ENCODE results near the gene NDUFB3. TPM values are rescaled to one million over a fixed set of nuclear protein-coding genes. Genes with fewer than 3 reads are reported as not detected.

NDUFB3 gene
- total and polyA plus RNA-seq, 10 of the 15 experiments (the other 5 are each of a cell fraction or from before 2014, with no cell fraction given): 115 to 1,059 (median 187) TPM

GRCh38 chr2:201130524-201131186 is 58.9 kb downstream of the NDUFB3 start:
- BruUV-seq (replicated peaks): TSS peak; percentile 38
- H3K4me3 ChIP-seq: peak overlapping the region; percentile 88
- TF ChIP-seq EED (IDR thresholded peaks at IDR 0.05; ENCODE audit: low read depth) (0 out of 2 replicates have a peak, but pooled peaks have one; percentile 45), SIN3A (IDR thresholded peaks at IDR 0.05; ENCODE audit: low read depth, low read length) (no peak), TARDBP (IDR thresholded peaks at IDR 0.05; ENCODE audit: borderline replicate concordance) (no peak), GATAD2B (conservative IDR thresholded peaks at IDR 0.05; ENCODE audit: low read depth) (no peak), BCL11A (IDR thresholded peaks at IDR 0.05; ENCODE audit: low read depth, low read length) (no peak), KAT2A (conservative IDR thresholded peaks at IDR 0.05; ENCODE audit: control insufficient read depth, low read depth, low read length) (no peak), BCLAF1 (IDR thresholded peaks at IDR 0.05) (no peak), EP300 (IDR thresholded peaks at IDR 0.05; ENCODE audit: borderline replicate concordance in 1 of 2, control insufficient read depth in 1 of 2, low read depth in 2 of 2, low read length in 2 of 2) (no peak; a peak in 1 of 4 replicates), CHD2 (IDR thresholded peaks at IDR 0.05; ENCODE audit: borderline replicate concordance, low read depth, low read length) (no peak), DPF2 (IDR thresholded peaks at IDR 0.05) (no peak), ETV6 (conservative IDR thresholded peaks at IDR 0.05 in 1 of 2, IDR thresholded peaks at IDR 0.05 in 1 of 2; ENCODE audit: borderline replicate concordance in 1 of 2, low read depth in 1 of 2) (peak in 1 of 2 experiments; percentile 51; a peak in 1 of 4 replicates), IKZF2 (IDR thresholded peaks at IDR 0.05) (peak; percentile 44 to 60; a peak in 3 of 4 replicates), WRNIP1 (IDR thresholded peaks at IDR 0.05; ENCODE audit: borderline replicate concordance, low read depth, low read length) (0 out of 2 replicates have a peak, but pooled peaks have one; percentile 7), FOXK2 (IDR thresholded peaks at IDR 0.05) (no peak), TCF12 (IDR thresholded peaks at IDR 0.05; ENCODE audit: low read depth, low read length) (peak; percentile 66; the same call in 1 of the 2 replicates), POLR2A (IDR thresholded peaks at IDR 0.05; ENCODE audit: low read depth, low read length) (no peak), RBBP5 (conservative IDR thresholded peaks at IDR 0.05) (no peak), SIX5 (IDR thresholded peaks at IDR 0.05; ENCODE audit: low read depth, low read length, severe bottlenecking) (no peak), RAD51 (IDR thresholded peaks at IDR 0.05) (no peak), RB1 (IDR thresholded peaks at IDR 0.05; ENCODE audit: borderline replicate concordance) (no peak), MTA3 (IDR thresholded peaks at IDR 0.05; ENCODE audit: borderline replicate concordance, low read length) (peak; percentile 24; the same call in 1 of the 2 replicates)

More at GRCh38 chr2:201130524-201131186, 58.9 kb downstream of the NDUFB3 start:
- no peaks in the 10 kb centered on the region for H4K20me1 ChIP-seq (ENCODE audit: control insufficient read depth, insufficient read depth)
- peaks cover 0 to 13% of the 10 kb centered on the region in 2 experiments for H3K36me3 ChIP-seq (ENCODE audit: control insufficient read depth in 2 of 2, insufficient read depth in 2 of 2, low read length in 1 of 2)
- H3K27me3 ChIP-seq (replicated peaks in 1 of 2; ENCODE audit: control insufficient read depth in 2 of 2, insufficient read depth in 2 of 2, low read length in 1 of 2): no peaks in the 10 kb centered on the region
- ChIA-PET CTCF (interaction anchor here (1.0 to 5.0 kb wide), 7 partner anchors 9 to 102 kb away, joined by 3 to 38 read pairs (median 9); partner anchors contain the start of genes CASP10 and CFLAR), RAD21 (ENCODE audit: unreplicated experiment) (interaction anchor here (0.6 to 5.4 kb wide), 9 partner anchors 9 to 230 kb away, joined by 3 to 52 read pairs (median 3); partner anchors contain the start of gene NDUFB3), POLR2A (interaction anchor here (1.0 to 5.6 kb wide), 7 partner anchors 13 to 102 kb away, joined by 3 to 127 read pairs (median 6); partner anchors contain the start of genes CASP10, CFLAR and NDUFB3), SMC1A (ENCODE audit: uncharacterized antibody, unreplicated experiment) (interaction anchor here (0.9 to 6.6 kb wide), 10 partner anchors 12 to 167 kb away, joined by 3 to 143 read pairs (median 4); partner anchors contain the start of genes CASP10, CFLAR and ORC2)
- DNase-seq (ENCODE audit: low read depth, low spot score): no peak
- H3K9ac ChIP-seq (ENCODE audit: control insufficient read depth, insufficient read depth, low read length): peak overlapping the region; percentile 67
- H3K27ac ChIP-seq (ENCODE audit: control insufficient read depth, insufficient read depth): peak overlapping the region; percentile 99
- 0% methylated on average over 3 of the region's 3 CpGs for WGBS (ENCODE audit: insufficient coverage, insufficient replicate concordance, low lambda C conversion rate, missing lambda C conversion rate)
- no peaks in the 10 kb centered on the region for H3K9me3 ChIP-seq (replicated peaks; ENCODE audit: control insufficient read depth, insufficient read depth, low read length)
- peaks cover 23% of the 10 kb centered on the region for H3K4me1 ChIP-seq (ENCODE audit: control insufficient read depth, insufficient read depth, low read length)
- H3K79me2 ChIP-seq (ENCODE audit: control insufficient read depth, insufficient read depth, low read length): peaks cover 93% of the 10 kb centered on the region
- FAIRE-seq: peak; percentile 38
- intact Hi-C loops (cut with micrococcal nuclease; ENCODE audit: unreplicated experiment) (loop anchor here (10.0 kb wide), 1 partner anchor 1176 kb away; the partner anchor contains the start of genes MAIP1 and TYW5), in situ Hi-C loops (cut with MboI) (no loop called here)
- ATAC-seq: peak; percentile 7
- H2AFZ ChIP-seq (ENCODE audit: control insufficient read depth, low read depth, low read length): no peak overlapping the region
- H3K4me2 ChIP-seq (ENCODE audit: control insufficient read depth, insufficient read depth): peak overlapping the region; percentile 94
